Measurements from ENCODE around the gene FSD1. TPM values are rescaled to one million over a fixed set of nuclear protein-coding genes. Genes with fewer than 3 reads are reported as not detected.
A peak's percentile ranks its signal among the peaks of the same experiment; 100 is the strongest.

Gene FSD1
- total RNA-seq, 1 donor from 2014 or later = 17.7 TPM

DNA sequence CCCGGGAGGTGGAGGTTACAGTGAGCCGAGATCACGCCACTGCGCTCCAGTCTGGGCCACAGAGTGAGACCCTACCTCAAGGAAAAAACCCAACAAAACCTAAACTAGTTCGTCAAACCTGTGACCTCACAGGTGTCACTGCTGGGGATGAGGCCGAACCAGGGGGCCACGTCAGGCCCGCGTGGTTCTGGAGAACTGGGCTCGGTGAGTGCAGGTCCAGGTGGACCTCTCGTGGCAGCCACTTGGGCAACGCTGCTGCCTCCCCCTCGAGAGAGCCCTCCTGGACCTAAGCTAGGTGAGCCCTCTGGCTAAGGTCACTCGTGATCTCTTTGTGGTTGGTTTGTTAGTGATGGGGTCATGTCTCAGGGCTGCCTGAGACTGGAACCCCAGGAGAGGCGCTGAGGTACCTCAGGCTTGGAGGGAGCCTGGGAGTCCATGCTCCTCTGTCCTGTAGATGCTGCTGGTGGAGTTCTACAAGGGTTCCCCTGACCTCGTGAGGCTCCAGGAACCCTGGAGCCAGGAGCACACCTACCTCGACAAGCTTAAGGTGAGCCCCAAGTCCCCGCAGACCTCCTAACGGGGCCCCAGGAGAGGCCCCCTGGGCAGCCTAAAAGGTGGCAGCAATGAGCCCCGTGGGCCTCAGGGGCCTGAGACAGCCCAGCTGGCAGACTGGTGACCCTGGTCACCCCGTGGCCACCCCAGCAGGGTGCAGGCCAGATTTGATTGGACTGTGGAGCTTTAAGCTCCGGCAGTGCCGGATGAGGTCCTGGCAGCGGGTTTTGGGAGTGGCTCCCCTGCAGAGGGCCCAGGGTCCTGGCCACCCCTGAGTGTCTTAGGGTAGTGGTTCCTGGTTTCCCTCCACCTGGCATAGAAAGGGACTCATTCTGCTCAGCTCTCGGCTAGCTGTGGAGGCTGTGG, 54.6 kb downstream of the FSD1 start:
- no peak overlapping the region for H3K4me3 Mint-ChIP-seq
- H3K4me1 Mint-ChIP-seq = no peaks in the 10 kb centered on the region
- no peak for DNase-seq (ENCODE audit: low spot score in 2 of 2, unreplicated experiment in 2 of 2)
- H3K9me3 Mint-ChIP-seq = no peaks in the 10 kb centered on the region
- TF ChIP-seq, protein P1, sequence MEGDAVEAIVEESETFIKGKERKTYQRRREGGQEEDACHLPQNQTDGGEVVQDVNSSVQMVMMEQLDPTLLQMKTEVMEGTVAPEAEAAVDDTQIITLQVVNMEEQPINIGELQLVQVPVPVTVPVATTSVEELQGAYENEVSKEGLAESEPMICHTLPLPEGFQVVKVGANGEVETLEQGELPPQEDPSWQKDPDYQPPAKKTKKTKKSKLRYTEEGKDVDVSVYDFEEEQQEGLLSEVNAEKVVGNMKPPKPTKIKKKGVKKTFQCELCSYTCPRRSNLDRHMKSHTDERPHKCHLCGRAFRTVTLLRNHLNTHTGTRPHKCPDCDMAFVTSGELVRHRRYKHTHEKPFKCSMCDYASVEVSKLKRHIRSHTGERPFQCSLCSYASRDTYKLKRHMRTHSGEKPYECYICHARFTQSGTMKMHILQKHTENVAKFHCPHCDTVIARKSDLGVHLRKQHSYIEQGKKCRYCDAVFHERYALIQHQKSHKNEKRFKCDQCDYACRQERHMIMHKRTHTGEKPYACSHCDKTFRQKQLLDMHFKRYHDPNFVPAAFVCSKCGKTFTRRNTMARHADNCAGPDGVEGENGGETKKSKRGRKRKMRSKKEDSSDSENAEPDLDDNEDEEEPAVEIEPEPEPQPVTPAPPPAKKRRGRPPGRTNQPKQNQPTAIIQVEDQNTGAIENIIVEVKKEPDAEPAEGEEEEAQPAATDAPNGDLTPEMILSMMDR (IDR thresholded peaks at IDR 0.05; ENCODE audit: unreplicated experiment) = no peak
- H3K27me3 Mint-ChIP-seq (ENCODE audit: low read depth) = no peaks in the 10 kb centered on the region
- no peak overlapping the region for H3K27ac Mint-ChIP-seq
- H3K36me3 Mint-ChIP-seq = peaks cover 7% of the 10 kb centered on the region

DNA sequence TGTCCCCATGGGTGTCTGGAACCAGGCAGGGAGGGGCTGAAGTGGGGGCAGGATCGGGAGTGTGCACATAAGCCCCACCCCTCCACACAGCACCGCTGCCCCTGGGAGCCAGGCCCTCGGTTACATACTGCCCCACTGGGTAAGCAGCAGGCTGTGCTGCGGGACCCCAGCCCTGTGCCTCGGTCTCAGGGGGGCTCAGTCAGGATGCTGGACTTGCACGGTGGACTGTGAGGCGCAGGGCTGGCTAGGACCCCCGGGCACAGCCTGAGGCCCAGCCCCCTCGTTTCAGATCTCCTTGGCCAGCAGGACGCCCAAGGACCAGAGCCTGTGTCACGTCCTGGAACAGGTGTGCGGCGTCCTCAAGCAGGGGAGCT, 55.2 kb downstream of the FSD1 start:
- no peak overlapping the region for H3K27ac Mint-ChIP-seq
- no peaks in the 10 kb centered on the region for H3K9me3 Mint-ChIP-seq
- DNase-seq (ENCODE audit: low spot score in 2 of 2, unreplicated experiment in 2 of 2) = no peak
- no peak overlapping the region for H3K4me3 Mint-ChIP-seq
- no peaks in the 10 kb centered on the region for H3K4me1 Mint-ChIP-seq
- no peaks in the 10 kb centered on the region for H3K27me3 Mint-ChIP-seq (ENCODE audit: low read depth)
- H3K36me3 Mint-ChIP-seq = peaks cover 7% of the 10 kb centered on the region
- TF ChIP-seq, protein P1 (IDR thresholded peaks at IDR 0.05; ENCODE audit: unreplicated experiment) = no peak

DNA sequence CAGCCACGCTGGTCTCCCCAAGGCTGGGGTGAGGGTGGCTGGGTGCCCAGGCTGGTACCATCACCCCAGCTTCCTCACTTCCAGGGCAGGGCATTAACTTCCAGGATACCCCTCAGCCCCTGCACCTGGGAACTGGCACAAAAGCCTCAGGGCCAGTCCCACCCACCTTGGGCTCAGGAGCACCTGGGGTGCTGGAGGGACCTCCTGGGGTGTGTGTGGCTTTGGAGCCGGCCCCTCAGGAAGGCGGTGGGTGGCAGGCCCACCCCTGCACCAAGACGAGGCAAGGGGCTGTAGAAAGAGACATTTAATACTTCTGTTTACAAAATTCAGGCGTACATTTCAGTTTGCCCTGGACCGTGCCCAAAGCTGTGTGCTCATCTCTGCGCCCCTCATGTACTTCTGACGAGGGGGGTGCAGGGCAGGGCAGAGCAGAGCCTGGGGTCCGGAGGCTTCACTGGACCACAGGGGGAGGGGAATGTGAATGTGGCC, 55.7 kb downstream of the FSD1 start:
- TF ChIP-seq, protein P1 (IDR thresholded peaks at IDR 0.05; ENCODE audit: unreplicated experiment) = no peak
- DNase-seq (ENCODE audit: low spot score in 2 of 2, unreplicated experiment in 2 of 2) = no peak
- no peaks in the 10 kb centered on the region for H3K9me3 Mint-ChIP-seq
- no peaks in the 10 kb centered on the region for H3K4me1 Mint-ChIP-seq
- H3K27ac Mint-ChIP-seq = peak overlapping the region; percentile 66
- H3K4me3 Mint-ChIP-seq = no peak overlapping the region
- peaks cover 7% of the 10 kb centered on the region for H3K36me3 Mint-ChIP-seq
- H3K27me3 Mint-ChIP-seq (ENCODE audit: low read depth) = no peaks in the 10 kb centered on the region

DNA sequence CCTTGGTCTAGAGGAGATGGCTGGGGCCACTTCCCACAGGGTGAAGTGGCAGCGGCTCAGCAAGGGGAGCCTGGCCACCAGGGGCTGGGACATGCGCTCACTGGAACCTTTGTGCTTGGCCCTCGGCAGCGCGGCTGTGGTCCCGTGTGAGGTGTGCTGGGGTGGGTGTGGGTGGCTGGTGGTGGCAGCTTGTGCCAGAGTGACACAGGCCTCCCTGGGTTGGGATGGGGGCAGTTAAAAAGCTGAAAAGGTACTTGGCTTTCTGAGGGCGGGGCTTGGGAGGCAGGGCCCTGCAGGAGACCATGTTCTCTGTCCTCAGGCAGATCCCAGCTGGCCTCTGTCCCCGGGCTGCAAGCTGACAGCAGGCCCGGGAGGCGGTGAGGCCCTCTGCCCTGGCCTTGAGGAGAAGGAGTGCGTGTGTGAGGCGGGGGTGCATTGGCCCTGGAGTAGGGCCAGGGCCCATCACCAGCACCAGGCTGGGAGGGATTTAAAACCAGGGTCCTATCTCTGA, 56.3 kb downstream of the FSD1 start:
- TF ChIP-seq, protein P1 (IDR thresholded peaks at IDR 0.05; ENCODE audit: unreplicated experiment) = no peak
- Mint-ChIP-seq H3K9me3 (no peaks in the 10 kb centered on the region), H3K4me3 (no peak overlapping the region), H3K4me1 (no peaks in the 10 kb centered on the region), H3K27ac (peak overlapping the region; percentile 66), H3K27me3 (ENCODE audit: low read depth) (no peaks in the 10 kb centered on the region), H3K36me3 (peaks cover 7% of the 10 kb centered on the region)
- DNase-seq (ENCODE audit: low spot score in 2 of 2, unreplicated experiment in 2 of 2) = no peak

DNA sequence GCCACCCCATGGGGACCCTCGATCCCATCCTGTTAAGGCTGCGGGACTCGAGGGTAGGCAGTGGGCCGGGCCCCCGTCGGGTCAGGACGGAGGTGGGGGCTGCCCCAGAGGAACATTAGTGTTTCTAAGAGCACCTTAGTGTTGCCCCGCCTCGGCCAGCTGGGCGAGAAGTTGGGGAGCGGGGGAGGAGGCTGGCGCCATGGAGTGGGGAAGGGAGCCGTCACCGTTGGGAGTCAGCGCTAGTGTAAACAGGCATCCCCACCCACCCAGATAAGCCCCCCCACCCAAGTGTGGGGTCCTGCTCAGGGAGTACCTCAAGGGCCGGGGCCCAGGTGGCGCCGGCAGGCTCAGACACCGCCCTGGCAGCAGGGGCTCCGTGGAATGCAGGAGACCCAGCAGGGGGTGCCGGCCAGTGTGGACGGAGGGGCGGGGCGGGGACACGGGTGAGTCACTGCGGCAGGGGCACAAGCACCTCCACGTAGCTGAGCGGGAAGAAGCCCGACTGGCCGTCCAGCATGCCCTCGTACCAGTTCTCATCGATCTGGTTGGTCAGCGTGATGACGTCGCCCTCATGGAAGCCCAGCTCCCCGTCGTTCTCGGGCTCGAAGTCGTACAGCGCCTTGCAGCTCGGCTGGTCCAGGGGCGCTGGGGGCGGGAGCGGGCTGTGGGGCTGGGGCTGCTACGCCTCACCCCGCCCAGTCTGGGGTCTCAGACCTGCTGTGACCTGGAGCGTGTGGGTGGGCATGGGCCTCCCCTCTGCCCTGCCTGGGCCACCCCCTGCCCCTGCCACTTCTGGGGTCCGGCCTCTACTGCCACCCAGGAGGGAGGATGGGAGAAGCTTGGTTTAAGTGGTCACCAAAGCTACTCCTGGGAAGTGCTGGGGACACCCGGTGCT, 57.0 kb downstream of the FSD1 start:
- Mint-ChIP-seq H3K4me3 (no peak overlapping the region), H3K4me1 (no peaks in the 10 kb centered on the region), H3K27ac (no peak overlapping the region), H3K9me3 (no peaks in the 10 kb centered on the region), H3K36me3 (peaks cover 7% of the 10 kb centered on the region), H3K27me3 (ENCODE audit: low read depth) (no peaks in the 10 kb centered on the region)
- DNase-seq (ENCODE audit: low spot score in 2 of 2, unreplicated experiment in 2 of 2) = no peak
- TF ChIP-seq, protein P1 (IDR thresholded peaks at IDR 0.05; ENCODE audit: unreplicated experiment) = no peak

Measured in mesothelial cell of epicardium (in vitro differentiated cells).